ENCODE measurements around the gene CCDC169.

DNA sequence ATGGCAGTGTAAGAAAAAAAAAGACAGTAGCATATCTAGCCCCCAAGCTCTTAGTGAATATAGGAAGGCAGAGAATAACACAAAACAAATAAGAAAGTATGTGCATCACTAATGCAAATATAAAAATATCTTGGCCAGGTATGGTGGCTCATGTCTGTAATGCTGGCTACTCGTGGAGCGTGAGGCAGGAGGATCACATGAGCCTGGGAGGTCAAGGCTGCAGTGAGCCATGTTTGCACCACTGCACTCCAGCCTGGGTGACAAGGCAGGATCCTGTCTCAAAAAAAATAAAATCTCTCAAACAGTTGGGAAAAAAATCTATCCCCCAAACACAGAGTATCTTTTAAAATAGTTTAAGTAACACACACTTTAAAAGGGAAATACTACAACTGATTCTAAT is 31.2 kb upstream of the CCDC169 start:
- TF ChIP-seq RARB (CRISPR knock-in tag; IDR thresholded peaks at IDR 0.05) = no peak
- TF ChIP-seq, protein P1, sequence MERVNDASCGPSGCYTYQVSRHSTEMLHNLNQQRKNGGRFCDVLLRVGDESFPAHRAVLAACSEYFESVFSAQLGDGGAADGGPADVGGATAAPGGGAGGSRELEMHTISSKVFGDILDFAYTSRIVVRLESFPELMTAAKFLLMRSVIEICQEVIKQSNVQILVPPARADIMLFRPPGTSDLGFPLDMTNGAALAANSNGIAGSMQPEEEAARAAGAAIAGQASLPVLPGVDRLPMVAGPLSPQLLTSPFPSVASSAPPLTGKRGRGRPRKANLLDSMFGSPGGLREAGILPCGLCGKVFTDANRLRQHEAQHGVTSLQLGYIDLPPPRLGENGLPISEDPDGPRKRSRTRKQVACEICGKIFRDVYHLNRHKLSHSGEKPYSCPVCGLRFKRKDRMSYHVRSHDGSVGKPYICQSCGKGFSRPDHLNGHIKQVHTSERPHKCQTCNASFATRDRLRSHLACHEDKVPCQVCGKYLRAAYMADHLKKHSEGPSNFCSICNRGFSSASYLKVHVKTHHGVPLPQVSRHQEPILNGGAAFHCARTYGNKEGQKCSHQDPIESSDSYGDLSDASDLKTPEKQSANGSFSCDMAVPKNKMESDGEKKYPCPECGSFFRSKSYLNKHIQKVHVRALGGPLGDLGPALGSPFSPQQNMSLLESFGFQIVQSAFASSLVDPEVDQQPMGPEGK (CRISPR knock-in tag; IDR thresholded peaks at IDR 0.05; ENCODE audit: borderline replicate concordance) = no peak
- TF ChIP-seq ZFP3 (CRISPR knock-in tag; IDR thresholded peaks at IDR 0.05) = no peak
- no peak for TF ChIP-seq GLIS3 (CRISPR knock-in tag; IDR thresholded peaks at IDR 0.05)
- TF ChIP-seq, protein P2, sequence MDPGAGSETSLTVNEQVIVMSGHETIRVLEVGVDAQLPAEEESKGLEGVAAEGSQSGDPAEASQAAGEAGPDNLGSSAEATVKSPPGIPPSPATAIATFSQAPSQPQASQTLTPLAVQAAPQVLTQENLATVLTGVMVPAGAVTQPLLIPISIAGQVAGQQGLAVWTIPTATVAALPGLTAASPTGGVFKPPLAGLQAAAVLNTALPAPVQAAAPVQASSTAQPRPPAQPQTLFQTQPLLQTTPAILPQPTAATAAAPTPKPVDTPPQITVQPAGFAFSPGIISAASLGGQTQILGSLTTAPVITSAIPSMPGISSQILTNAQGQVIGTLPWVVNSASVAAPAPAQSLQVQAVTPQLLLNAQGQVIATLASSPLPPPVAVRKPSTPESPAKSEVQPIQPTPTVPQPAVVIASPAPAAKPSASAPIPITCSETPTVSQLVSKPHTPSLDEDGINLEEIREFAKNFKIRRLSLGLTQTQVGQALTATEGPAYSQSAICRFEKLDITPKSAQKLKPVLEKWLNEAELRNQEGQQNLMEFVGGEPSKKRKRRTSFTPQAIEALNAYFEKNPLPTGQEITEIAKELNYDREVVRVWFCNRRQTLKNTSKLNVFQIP (CRISPR knock-in tag; IDR thresholded peaks at IDR 0.05; ENCODE audit: borderline replicate concordance, low read depth) = no peak
- no peak for TF ChIP-seq ZFP30 (CRISPR knock-in tag; IDR thresholded peaks at IDR 0.05)
- TF ChIP-seq ARNTL (CRISPR knock-in tag; IDR thresholded peaks at IDR 0.05; ENCODE audit: borderline replicate concordance, low read depth) = no peak
